Activated naive CD8-positive, alpha-beta T cell (primary cell): Measurements from ENCODE around the gene HINFP.
"Not testable (repeated sequence)": the region's sequence is repeated elsewhere in the genome, so short reads cannot be mapped to it uniquely, and the experiment has no call there.

Experiments used
- H3K27ac Mint-ChIP-seq: one replicate; pipeline ENCODE4 v1.8.0; 2021; ENCODE audit warnings: mixed read lengths
- H3K27me3 Mint-ChIP-seq: one replicate; pipeline ENCODE4 v1.8.0; 2021; ENCODE audit warnings: mixed read lengths
- H3K36me3 Mint-ChIP-seq: one replicate; pipeline ENCODE4 v1.8.0; 2021; ENCODE audit warnings: mixed read lengths
- H3K4me1 Mint-ChIP-seq: one replicate; pipeline ENCODE4 v1.8.0; 2021; ENCODE audit warnings: low read depth, mixed read lengths
- H3K4me3 Mint-ChIP-seq: one replicate; pipeline ENCODE4 v1.8.0; 2021; ENCODE audit warnings: mild to moderate bottlenecking, mixed read lengths
- H3K9me3 Mint-ChIP-seq: one replicate; pipeline ENCODE4 v1.8.0; 2021; ENCODE audit warnings: low read depth, mixed read lengths

HINFP gene

GRCh38 chr11:119152604-119153003 lies 31.2 kb downstream of the HINFP start:
- Mint-ChIP-seq H3K27me3 (peaks cover 3% of the 10 kb centered on the region), H3K9me3 (no peaks in the 10 kb centered on the region), H3K4me1 (peaks cover 10% of the 10 kb centered on the region), H3K36me3 (no peaks in the 10 kb centered on the region), H3K27ac (no peak overlapping the region), H3K4me3 (no peak overlapping the region)

GRCh38 chr11:119153049-119153818 lies 31.9 kb downstream of the HINFP start:
- Mint-ChIP-seq H3K4me1 (peaks cover 4% of the 10 kb centered on the region), H3K36me3 (no peaks in the 10 kb centered on the region), H3K27ac (no peak overlapping the region), H3K27me3 (peaks cover 1% of the 10 kb centered on the region), H3K4me3 (no peak overlapping the region), H3K9me3 (no peaks in the 10 kb centered on the region)

DNA sequence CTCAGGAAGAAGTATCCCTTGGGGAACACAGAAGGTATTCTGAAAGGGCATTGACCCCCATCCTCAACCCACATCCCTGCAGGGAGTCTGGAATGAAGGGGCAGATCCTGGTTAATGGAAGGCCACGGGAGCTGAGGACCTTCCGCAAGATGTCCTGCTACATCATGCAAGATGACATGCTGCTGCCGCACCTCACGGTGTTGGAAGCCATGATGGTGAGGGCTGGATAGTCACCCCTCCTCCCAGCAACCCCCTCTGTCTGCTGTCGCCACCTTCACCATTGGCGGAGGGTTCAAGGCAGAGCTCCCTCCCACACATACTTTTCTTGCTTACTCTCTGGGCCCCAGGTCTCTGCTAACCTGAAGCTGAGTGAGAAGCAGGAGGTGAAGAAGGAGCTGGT lies 32.8 kb downstream of the HINFP start:
- no peaks in the 10 kb centered on the region for H3K36me3 Mint-ChIP-seq
- no peaks in the 10 kb centered on the region for H3K4me1 Mint-ChIP-seq
- no peaks in the 10 kb centered on the region for H3K9me3 Mint-ChIP-seq
- H3K27ac Mint-ChIP-seq: no peak overlapping the region
- H3K4me3 Mint-ChIP-seq: no peak overlapping the region
- peaks cover 1% of the 10 kb centered on the region for H3K27me3 Mint-ChIP-seq

DNA sequence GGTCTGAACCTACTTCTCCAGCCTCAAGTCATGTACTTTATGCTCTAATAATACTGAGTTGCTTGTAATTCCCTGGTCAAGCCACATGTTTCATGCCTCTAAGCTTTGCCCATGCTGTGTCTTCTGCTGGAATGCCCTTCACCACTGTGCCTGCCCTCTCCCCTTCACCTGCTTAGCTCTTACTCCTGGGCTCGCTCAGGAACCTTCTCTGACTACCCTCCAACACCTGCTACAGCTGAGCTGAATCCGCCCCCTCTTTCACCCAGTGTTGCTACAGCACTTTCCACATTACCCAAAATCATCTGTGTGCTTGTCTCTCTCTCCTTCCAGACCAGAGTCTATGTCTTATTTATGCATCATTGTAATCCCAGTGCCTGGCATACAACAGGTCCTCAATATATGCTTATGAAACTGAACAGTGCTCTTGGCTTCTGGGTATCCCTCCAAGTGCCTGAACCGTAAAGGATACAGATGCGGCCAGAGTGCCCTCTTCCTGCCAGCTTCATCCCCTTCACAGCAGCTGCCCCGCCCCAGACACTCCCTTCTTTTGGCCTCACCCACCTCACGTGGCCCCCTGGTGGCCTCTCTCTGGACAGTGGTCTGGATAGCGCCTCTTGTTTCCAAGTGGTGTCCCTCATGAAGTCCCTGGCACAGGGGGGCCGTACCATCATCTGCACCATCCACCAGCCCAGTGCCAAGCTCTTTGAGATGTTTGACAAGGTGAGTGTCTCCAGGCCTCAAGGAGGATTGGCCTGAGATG lies 34.5 kb downstream of the HINFP start:
- no peak overlapping the region for H3K4me3 Mint-ChIP-seq
- peaks cover 1% of the 10 kb centered on the region for H3K27me3 Mint-ChIP-seq
- H3K36me3 Mint-ChIP-seq: no peaks in the 10 kb centered on the region
- H3K27ac Mint-ChIP-seq: no peak overlapping the region
- no peaks in the 10 kb centered on the region for H3K9me3 Mint-ChIP-seq
- no peaks in the 10 kb centered on the region for H3K4me1 Mint-ChIP-seq

GRCh38 chr11:119156496-119156895 lies 35.1 kb downstream of the HINFP start:
- Mint-ChIP-seq H3K27ac (no peak overlapping the region), H3K4me3 (no peak overlapping the region), H3K27me3 (peaks cover 1% of the 10 kb centered on the region), H3K4me1 (no peaks in the 10 kb centered on the region), H3K9me3 (no peaks in the 10 kb centered on the region), H3K36me3 (no peaks in the 10 kb centered on the region)

- no peaks in the 10 kb centered on the region for H3K9me3 Mint-ChIP-seq
- H3K36me3 Mint-ChIP-seq: no peaks in the 10 kb centered on the region
- peaks cover 1% of the 10 kb centered on the region for H3K27me3 Mint-ChIP-seq
- no peaks in the 10 kb centered on the region for H3K4me1 Mint-ChIP-seq
- no peak overlapping the region for H3K27ac Mint-ChIP-seq
- no peak overlapping the region for H3K4me3 Mint-ChIP-seq
These were observed 35.7 kb downstream of the HINFP start for GRCh38 chr11:119157063-119157462.

- Mint-ChIP-seq H3K4me1 (no peaks in the 10 kb centered on the region), H3K4me3 (no peak overlapping the region), H3K27me3 (peaks cover 1% of the 10 kb centered on the region), H3K36me3 (no peaks in the 10 kb centered on the region), H3K27ac (no peak overlapping the region), H3K9me3 (no peaks in the 10 kb centered on the region)
These were observed 37.1 kb downstream of the HINFP start for GRCh38 chr11:119158467-119158866.

GRCh38 chr11:119160151-119160550 lies 38.8 kb downstream of the HINFP start:
- no peaks in the 10 kb centered on the region for H3K36me3 Mint-ChIP-seq
- no peaks in the 10 kb centered on the region for H3K9me3 Mint-ChIP-seq
- H3K4me1 Mint-ChIP-seq: no peaks in the 10 kb centered on the region
- H3K4me3 Mint-ChIP-seq: no peak overlapping the region
- H3K27me3 Mint-ChIP-seq: peaks cover 1% of the 10 kb centered on the region
- no peak overlapping the region for H3K27ac Mint-ChIP-seq

- Mint-ChIP-seq H3K4me1 (no peaks in the 10 kb centered on the region), H3K9me3 (no peaks in the 10 kb centered on the region), H3K36me3 (no peaks in the 10 kb centered on the region), H3K4me3 (no peak overlapping the region), H3K27ac (no peak overlapping the region), H3K27me3 (no peaks in the 10 kb centered on the region)
These were observed 40.5 kb downstream of the HINFP start for GRCh38 chr11:119161871-119162270.

DNA sequence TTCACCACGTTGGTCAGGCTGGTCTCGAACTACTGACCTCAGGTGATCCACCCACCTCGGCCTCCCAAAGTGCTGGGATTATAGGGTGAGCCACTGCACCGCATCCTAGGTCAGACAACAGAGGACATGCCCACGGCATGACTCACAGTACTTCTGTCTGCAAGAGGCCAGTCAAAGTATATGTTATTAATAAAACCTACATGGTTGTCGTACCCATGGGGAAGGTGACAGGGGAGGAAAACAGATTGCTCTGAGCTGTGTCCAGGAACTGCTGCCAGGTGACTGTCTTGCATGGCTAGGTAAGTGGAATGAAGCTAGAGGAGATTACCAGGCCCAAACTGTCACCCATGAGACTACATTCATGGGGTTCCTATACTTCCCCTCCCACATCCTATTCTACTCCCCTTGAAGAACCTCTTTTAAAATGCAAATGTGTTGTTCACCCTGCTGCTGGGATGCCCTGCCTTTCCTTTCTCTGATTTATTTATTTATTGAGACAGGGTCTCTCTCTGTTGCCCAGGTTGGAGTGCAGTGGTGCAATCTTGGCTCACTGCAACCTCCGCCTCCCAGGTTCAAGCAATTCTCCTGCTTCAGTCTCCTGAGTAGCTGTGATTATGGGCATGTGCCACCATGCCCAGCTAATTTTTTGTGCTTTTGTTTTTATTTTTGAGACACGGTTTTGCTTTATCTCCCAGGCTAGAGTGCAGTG lies 45.1 kb downstream of the HINFP start:
- no peaks in the 10 kb centered on the region for H3K27me3 Mint-ChIP-seq
- H3K9me3 Mint-ChIP-seq: no peaks in the 10 kb centered on the region
- peaks cover 8% of the 10 kb centered on the region for H3K4me1 Mint-ChIP-seq
- no peaks in the 10 kb centered on the region for H3K36me3 Mint-ChIP-seq
- no peak overlapping the region for H3K27ac Mint-ChIP-seq
- no peak overlapping the region for H3K4me3 Mint-ChIP-seq

DNA sequence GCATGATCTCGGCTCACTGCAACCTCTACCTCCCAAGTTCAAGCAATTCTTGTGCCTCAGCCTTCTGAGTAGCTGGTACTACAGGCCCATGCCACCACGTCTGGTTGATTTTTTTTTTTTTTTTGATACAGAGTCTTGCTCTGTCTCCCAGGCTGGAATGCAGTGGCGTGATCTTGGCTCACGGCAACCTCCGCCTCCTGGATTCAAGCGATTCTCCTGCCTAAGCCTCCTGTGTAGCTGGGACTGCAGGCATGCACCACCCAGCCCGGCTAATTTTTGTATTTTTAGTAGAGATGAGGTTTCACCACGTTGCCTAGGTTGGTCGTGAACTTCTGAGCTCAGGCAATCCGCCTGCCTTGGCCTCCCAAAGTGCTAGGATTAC lies 45.7 kb downstream of the HINFP start:
- H3K4me1 Mint-ChIP-seq, H3K4me3 Mint-ChIP-seq, H3K27me3 Mint-ChIP-seq, H3K36me3 Mint-ChIP-seq, H3K27ac Mint-ChIP-seq, H3K9me3 Mint-ChIP-seq: not testable (repeated sequence)

- Mint-ChIP-seq H3K36me3 (no peaks in the 10 kb centered on the region), H3K27me3 (no peaks in the 10 kb centered on the region), H3K27ac (peak overlapping the region; percentile 50), H3K9me3 (no peaks in the 10 kb centered on the region), H3K4me1 (peaks cover 8% of the 10 kb centered on the region), H3K4me3 (peak overlapping the region; percentile 79)
These were observed 46.6 kb downstream of the HINFP start for GRCh38 chr11:119167933-119168332.

DNA sequence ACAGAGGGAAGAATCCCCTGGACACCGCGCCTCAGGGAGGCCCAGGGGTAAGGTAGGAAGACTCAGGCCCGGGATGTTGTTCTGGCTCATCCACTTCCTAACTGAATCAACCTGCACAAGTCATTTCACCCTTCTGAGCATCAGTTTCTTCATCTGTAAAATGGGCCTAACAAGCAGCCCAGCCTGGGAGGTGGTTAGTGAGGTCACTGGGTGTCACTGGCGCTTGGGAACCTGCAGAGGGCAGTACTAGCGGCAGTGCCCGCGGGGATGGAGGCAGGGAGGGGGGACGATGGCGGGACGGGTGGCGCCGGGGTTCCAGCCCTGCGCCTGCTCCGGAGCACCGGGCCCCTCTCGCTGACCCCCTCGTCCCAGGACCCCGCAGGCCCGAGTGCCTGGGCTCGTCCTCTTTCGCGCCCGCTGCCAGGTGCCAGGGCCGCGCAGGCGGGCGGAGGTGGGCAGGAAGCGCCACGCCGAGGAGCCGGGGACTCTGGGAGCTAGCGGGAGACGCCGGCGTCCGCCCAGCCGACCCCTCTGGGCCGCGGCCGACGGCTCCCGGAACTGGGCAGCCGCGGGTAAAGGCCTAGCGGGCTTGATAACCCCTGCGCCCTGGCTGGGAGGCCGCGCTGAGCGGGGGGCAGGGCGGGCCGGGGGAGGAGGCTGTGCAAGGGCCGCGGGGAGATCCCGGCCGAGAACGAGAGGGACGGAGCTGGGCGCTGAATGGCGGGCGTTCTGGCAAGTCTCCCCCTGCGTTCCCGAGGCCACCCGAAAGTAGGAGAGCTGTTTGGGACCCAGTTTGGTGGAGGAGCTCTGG lies 47.3 kb downstream of the HINFP start, which contains the start of gene NLRX1:
TSS of gene NLRX1 (plus strand) at position 255 of the 811 bp plus-strand sequence. CDS start 2,679 bp downstream, outside the sequence.
- H3K36me3 Mint-ChIP-seq: no peaks in the 10 kb centered on the region
- H3K4me3 Mint-ChIP-seq: peak within 1 kb of the TSS; percentile 90
- H3K27ac Mint-ChIP-seq: peak within 1 kb of the TSS; percentile 84
- H3K9me3 Mint-ChIP-seq: no peaks in the 10 kb centered on the region
- H3K27me3 Mint-ChIP-seq: no peaks in the 10 kb centered on the region
- H3K4me1 Mint-ChIP-seq: peaks cover 8% of the 10 kb centered on the region

DNA sequence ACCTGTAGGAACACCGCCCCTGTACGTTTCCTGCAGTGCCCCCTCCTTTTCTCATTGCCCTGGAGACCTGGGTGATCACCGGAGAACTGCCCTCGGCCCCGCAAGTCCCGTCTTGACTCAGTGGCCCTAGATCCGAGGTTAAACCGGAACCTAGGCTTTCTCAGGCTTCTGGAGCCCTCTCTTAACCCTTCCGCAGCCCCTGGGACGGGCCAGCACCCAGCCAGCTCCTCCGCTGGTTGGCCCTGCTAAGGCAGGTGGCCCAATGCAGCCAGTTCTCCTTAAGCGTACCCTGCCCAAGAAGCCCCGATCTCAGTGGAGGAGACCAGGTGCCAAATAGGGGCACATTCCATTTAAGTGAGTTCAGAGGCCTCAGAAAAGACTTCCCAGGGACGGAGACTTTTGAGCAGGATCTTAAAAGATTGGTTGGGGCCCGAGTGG lies 47.9 kb downstream of the HINFP start:
- Mint-ChIP-seq H3K4me1 (peaks cover 8% of the 10 kb centered on the region), H3K9me3 (no peaks in the 10 kb centered on the region), H3K27ac (peak overlapping the region; percentile 84), H3K36me3 (no peaks in the 10 kb centered on the region), H3K27me3 (no peaks in the 10 kb centered on the region), H3K4me3 (peak overlapping the region; percentile 90)
